HepG2 (cell line): ENCODE results near the gene S100P. TPM values are rescaled to one million over a fixed set of nuclear protein-coding genes. Genes with fewer than 3 reads are reported as not detected.

Experiments used
- ATAC-seq: fragments of 200-7000 bp; cut with Tn5 transposase; 3 replicates; pipeline ENCODE4 v1.9.1; 2020; ENCODE audit warnings: mild to moderate bottlenecking, moderate library complexity
- BruUV-seq: library from RNA; stranded (reverse); fragments of 400-500 nt; replicated peaks from 2 replicates; lab custom pipeline; 2021; lab: Mats Ljungman, UMichigan
- CTCF ChIA-PET: fragments of 300-600 bp; formaldehyde crosslinking; extraction: SDS; loops from one replicate; lab custom pipeline; 2021; ENCODE audit warnings: low total read pairs, inconsistent platforms, low intra/inter-chr PET ratio; lab: Yijun Ruan, JAX
- POLR2A ChIA-PET: fragments of 350-600 bp; sonication (Branson Sonifier 250); formaldehyde crosslinking; loops from one replicate; lab custom pipeline; 2020; ENCODE audit warnings: antibody characterized with exemption, inconsistent platforms; lab: Yijun Ruan, JAX
- DNase-seq: peaks from one replicate; pipeline ENCODE4 v3.0.0-alpha.2; 2015; ENCODE audit warnings: low spot score
- FAIRE-seq: peaks from 3 replicates; lab custom pipeline; 2011; peaks lifted over from hg19 to GRCh38; lab: Jason Lieb, UNC
- H2AFZ ChIP-seq: one replicate; pipeline ENCODE4 v1.6.1; 2011; ENCODE audit warnings: low read length, inconsistent platforms
- H3K27ac ChIP-seq: fragments of 300-600 bp; 3 replicates; pipeline ENCODE4 v1.8.0; 2011; ENCODE audit warnings: mixed run types, mild to moderate bottlenecking, mixed read lengths, low read length, inconsistent platforms; ENCODE audit not compliant: insufficient read depth; ENCODE audit errors: extremely low read length
- H3K27me3 ChIP-seq, 2 experiments: fragments of 200-600 bp in 1 of 2; 2 replicates in 1 of 2; 3 replicates in 1 of 2; pipeline versions ENCODE4 v1.6.0 to v1.8.0; 2011; ENCODE audit warnings: low read length in 2 of 2, mild to moderate bottlenecking in 2 of 2, moderate library complexity in 2 of 2, inconsistent platforms in 1 of 2; ENCODE audit not compliant: insufficient read depth in 2 of 2, control insufficient read depth in 1 of 2
- H3K36me3 ChIP-seq, 2 experiments: fragments of 200-600 bp in 1 of 2; replicated peaks in 1 of 2; 2 replicates in 1 of 2; 3 replicates in 1 of 2; pipeline versions ENCODE4 v1.5.1 to v1.8.0; 2011; ENCODE audit warnings: low read length in 2 of 2, inconsistent platforms in 1 of 2; ENCODE audit not compliant: insufficient read depth in 2 of 2, control insufficient read depth in 1 of 2
- H3K4me1 ChIP-seq: 2 replicates; pipeline ENCODE4 v1.5.1; 2012; ENCODE audit warnings: low read length, inconsistent platforms; ENCODE audit not compliant: insufficient read depth
- H3K4me2 ChIP-seq: 2 replicates; pipeline ENCODE4 v1.6.0; 2011; ENCODE audit warnings: low read depth, low read length, inconsistent platforms
- H3K4me3 ChIP-seq, 3 experiments: fragments of 200-600 bp in 1 of 3; sonication (generic), shearing (Covaris generic) in 1 of 3; replicated peaks in 1 of 3; 2 replicates each; pipeline ENCODE4 v1.5.1; 2011 to 2016; ENCODE audit warnings: low read length in 3 of 3, inconsistent platforms in 2 of 3, low read depth in 2 of 3, mild to moderate bottlenecking in 2 of 3, control low read depth in 1 of 3, mixed read lengths in 1 of 3; ENCODE audit not compliant: insufficient read depth in 1 of 3
- H3K79me2 ChIP-seq: one replicate; pipeline ENCODE4 v1.6.1; 2011; ENCODE audit warnings: low read length, inconsistent platforms; ENCODE audit not compliant: insufficient read depth
- H3K9ac ChIP-seq: 2 replicates; pipeline ENCODE4 v1.6.0; 2011; ENCODE audit warnings: mild to moderate bottlenecking, low read depth, low read length, inconsistent platforms; ENCODE audit not compliant: insufficient read depth
- H3K9me3 ChIP-seq: 2 replicates; pipeline ENCODE4 v1.5.1; 2012; ENCODE audit warnings: mild to moderate bottlenecking, low read length
- H4K20me1 ChIP-seq: 2 replicates; pipeline ENCODE4 v1.6.0; 2011; ENCODE audit warnings: inconsistent platforms, mild to moderate bottlenecking, low read length, moderate library complexity; ENCODE audit not compliant: insufficient read depth
- HNRNPUL1 ChIP-seq: fragments of 200-400 bp; formaldehyde crosslinking; IDR thresholded peaks from 2 replicates; pipeline ENCODE4 v1.6.1; 2017; ENCODE audit warnings: low read depth, mild to moderate bottlenecking, low read length, moderate library complexity
- LRRFIP1 ChIP-seq: sonication (generic); formaldehyde crosslinking; conservative IDR thresholded peaks from 2 replicates; pipeline ENCODE4 v1.4.0; 2020; ENCODE audit warnings: missing genetic modification reagents
- MYNN ChIP-seq: sonication (generic); formaldehyde crosslinking; IDR thresholded peaks from 2 replicates; pipeline ENCODE4 v1.4.0; 2020; ENCODE audit warnings: mild to moderate bottlenecking, low read depth, missing genetic modification reagents
- NFKBIZ ChIP-seq: IDR thresholded peaks from 2 replicates; pipeline ENCODE4 v1.6.1; 2018; ENCODE audit warnings: missing genetic modification reagents, missing compliant biosample characterization
- PHF21A ChIP-seq: sonication (generic); formaldehyde crosslinking; IDR thresholded peaks from 2 replicates; pipeline ENCODE4 v1.5.0; 2020; ENCODE audit warnings: mild to moderate bottlenecking, missing genetic modification reagents
- RELA ChIP-seq: sonication (generic); formaldehyde crosslinking; IDR thresholded peaks from 2 replicates; pipeline ENCODE4 v1.4.0; 2020; ENCODE audit warnings: missing genetic modification reagents
- RFX5 ChIP-seq: IDR thresholded peaks from 2 replicates; pipeline ENCODE4 v1.6.1; 2011; ENCODE audit warnings: low read depth, low read length, improper control_type of control experiment
- TMF1 ChIP-seq: sonication (generic); formaldehyde crosslinking; IDR thresholded peaks from 2 replicates; pipeline ENCODE4 v1.8.1; 2022; ENCODE audit warnings: low read depth, missing genetic modification reagents
- ZNF10 ChIP-seq: sonication (generic); formaldehyde crosslinking; IDR thresholded peaks from 2 replicates; pipeline ENCODE4 v1.4.0; 2020; ENCODE audit warnings: mild to moderate bottlenecking, low read depth, missing genetic modification reagents, borderline replicate concordance
- ZNF205 ChIP-seq: IDR thresholded peaks from 2 replicates; pipeline ENCODE4 v1.6.1; 2018; ENCODE audit warnings: missing biosample characterization, missing genetic modification reagents
- ZNF318 ChIP-seq: sonication (generic); formaldehyde crosslinking; IDR thresholded peaks from 2 replicates; pipeline ENCODE4 v1.4.0; 2020; ENCODE audit warnings: mild to moderate bottlenecking, missing genetic modification reagents
- WGBS: methylation state at CpG from one replicate; pipeline ENCODE4 v1.1.6; 2017; ENCODE audit warnings: low lambda C conversion rate; 5-methylcytosine and 5-hydroxymethylcytosine counted together
- in situ Hi-C: cut with HindIII; loops from 2 replicates; pipeline ENCODE4 v1.10.0; 2017; ENCODE audit warnings: low pct_unique_long_range_greater_than_20kb; ENCODE audit not compliant: extremely low pct_ligation_motif_present
- intact Hi-C: fragments of 100-400 bp; cut with micrococcal nuclease; formaldehyde crosslinking; loops from one replicate; pipeline ENCODE4 v1.10.0; 2022; ENCODE audit not compliant: unreplicated experiment
- polyA plus RNA-seq, 8 experiments: library from polyadenylated mRNA; depleted of rRNA in 3 of 8; stranded (reverse) in 7 of 8; unstranded in 1 of 8; fragments of >200 nt; fragmentation: Illumina TruSeq in 4 of 8; extraction: Trizol in 4 of 8; gene quantifications; 2 replicates each; pipeline versions ENCODE4 v1.2.1 to v1.2.3, GENCODE V29; 2011 to 2016; ENCODE audit warnings: low read depth in 4 of 8, missing spikeins in 1 of 8, mixed read lengths in 1 of 8; ENCODE audit not compliant: insufficient read depth in 1 of 8
- total RNA-seq, 5 experiments: library from RNA; depleted of rRNA; stranded (reverse); fragments of >200 nt; fragmentation: Illumina TruSeq; extraction: Trizol; gene quantifications; 2 replicates each; pipeline ENCODE4 v1.2.3, GENCODE V29; 2016; ENCODE audit warnings: low read depth in 1 of 5

Gene S100P
- total and polyA plus RNA-seq, 2 of the 13 experiments (the other 11 are each of a cell fraction or from before 2014, with no cell fraction given) = 278 to 1,649 TPM

GRCh38 chr4:6660430-6660829, 33.2 kb upstream of the S100P start:
- BruUV-seq = no TSS peak
- H2AFZ ChIP-seq = no peak overlapping the region
- no peaks in the 10 kb centered on the region for H3K27me3 ChIP-seq
- no peaks in the 10 kb centered on the region for H3K9me3 ChIP-seq
- no peak overlapping the region for H3K9ac ChIP-seq
- intact Hi-C loops = no loop called here
- H3K4me2 ChIP-seq = no peak overlapping the region
- H3K4me1 ChIP-seq = peaks cover 4% of the 10 kb centered on the region
- no peaks in the 10 kb centered on the region for H3K79me2 ChIP-seq
- ChIA-PET POLR2A (no interaction called here), CTCF (no interaction called here)
- H4K20me1 ChIP-seq = no peaks in the 10 kb centered on the region
- DNase-seq (no peak), ATAC-seq (no peak), FAIRE-seq (no peak)
- no peak overlapping the region for H3K4me3 ChIP-seq
- no peak overlapping the region for H3K27ac ChIP-seq
- no peaks in the 10 kb centered on the region for H3K36me3 ChIP-seq
- WGBS = 90% methylated on average over 3 of the region's 3 CpGs
- in situ Hi-C loops = no loop called here
- TF ChIP-seq TMF1 (CRISPR knock-in tag) (no peak), HNRNPUL1 (no peak), MYNN (CRISPR knock-in tag) (no peak), PHF21A (no peak), RELA (CRISPR knock-in tag) (no peak), ZNF318 (no peak), NFKBIZ (CRISPR knock-in tag) (no peak), ZNF10 (no peak), RFX5 (no peak), LRRFIP1 (CRISPR knock-in tag) (no peak), ZNF205 (no peak)
